ENCODE results near the gene TOPAZ1.

The TOPAZ1 gene

GRCh38 chr3:44240061-44240460 lies 1.6 kb upstream of the TOPAZ1 start:
- H3K4me1 ChIP-seq (ENCODE audit: control insufficient read depth, insufficient read depth, low read length), result no peaks in the 10 kb centered on the region
- H3K4me3 ChIP-seq (ENCODE audit: low read length), result no peak overlapping the region
- H3K27me3 ChIP-seq (ENCODE audit: control insufficient read depth, insufficient read depth, low read length), result no peaks in the 10 kb centered on the region
- no peaks in the 10 kb centered on the region for H3K36me3 ChIP-seq (ENCODE audit: control insufficient read depth, insufficient read depth, low read length)
- no peaks in the 10 kb centered on the region for H3K9me3 ChIP-seq (ENCODE audit: control insufficient read depth, insufficient read depth, low read length)
- H3K27ac ChIP-seq (ENCODE audit: low read length), result no peak overlapping the region
- no CpG with 5 or more reads among the region's 1 CpG for WGBS (ENCODE audit: insufficient coverage, insufficient read length)
- no peak for DNase-seq (ENCODE audit: low read depth, low spot score)

DNA sequence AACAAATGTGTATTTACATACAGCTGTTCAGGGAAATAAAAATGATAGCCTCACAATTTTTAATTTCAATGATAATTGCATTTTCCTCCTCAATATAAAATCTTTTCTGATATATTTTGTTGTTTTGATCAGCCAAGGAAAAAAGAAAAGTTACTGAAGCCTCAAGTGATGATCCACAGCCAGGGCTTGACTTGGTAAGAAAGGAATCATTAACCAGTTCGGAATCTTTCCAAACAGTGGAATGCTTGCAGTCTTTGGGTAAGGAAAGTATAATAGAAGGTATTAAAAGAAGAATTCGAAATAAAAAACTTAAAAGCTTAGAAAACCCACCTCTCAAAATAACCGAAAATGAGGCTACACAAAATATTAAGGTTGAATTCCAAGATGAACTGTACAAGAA lies 1.0 kb downstream of the TOPAZ1 start:
- WGBS (ENCODE audit: insufficient coverage, insufficient read length), result no CpG with 5 or more reads among the region's 3 CpGs
- H3K27me3 ChIP-seq (ENCODE audit: control insufficient read depth, insufficient read depth, low read length), result no peaks in the 10 kb centered on the region
- H3K4me3 ChIP-seq (ENCODE audit: low read length), result no peak overlapping the region
- H3K9me3 ChIP-seq (ENCODE audit: control insufficient read depth, insufficient read depth, low read length), result no peaks in the 10 kb centered on the region
- DNase-seq (ENCODE audit: low read depth, low spot score), result no peak
- no peaks in the 10 kb centered on the region for H3K36me3 ChIP-seq (ENCODE audit: control insufficient read depth, insufficient read depth, low read length)
- no peaks in the 10 kb centered on the region for H3K4me1 ChIP-seq (ENCODE audit: control insufficient read depth, insufficient read depth, low read length)
- H3K27ac ChIP-seq (ENCODE audit: low read length), result no peak overlapping the region

GRCh38 chr3:44248152-44248551 lies 6.5 kb downstream of the TOPAZ1 start:
- H3K27ac ChIP-seq (ENCODE audit: low read length), result no peak overlapping the region
- no peaks in the 10 kb centered on the region for H3K27me3 ChIP-seq (ENCODE audit: control insufficient read depth, insufficient read depth, low read length)
- H3K4me1 ChIP-seq (ENCODE audit: control insufficient read depth, insufficient read depth, low read length), result no peaks in the 10 kb centered on the region
- H3K36me3 ChIP-seq (ENCODE audit: control insufficient read depth, insufficient read depth, low read length), result no peaks in the 10 kb centered on the region
- H3K4me3 ChIP-seq (ENCODE audit: low read length), result no peak overlapping the region
- H3K9me3 ChIP-seq (ENCODE audit: control insufficient read depth, insufficient read depth, low read length), result no peaks in the 10 kb centered on the region
- WGBS (ENCODE audit: insufficient coverage, insufficient read length), result no CpG with 5 or more reads among the region's 1 CpG
- DNase-seq (ENCODE audit: low read depth, low spot score), result no peak

DNA sequence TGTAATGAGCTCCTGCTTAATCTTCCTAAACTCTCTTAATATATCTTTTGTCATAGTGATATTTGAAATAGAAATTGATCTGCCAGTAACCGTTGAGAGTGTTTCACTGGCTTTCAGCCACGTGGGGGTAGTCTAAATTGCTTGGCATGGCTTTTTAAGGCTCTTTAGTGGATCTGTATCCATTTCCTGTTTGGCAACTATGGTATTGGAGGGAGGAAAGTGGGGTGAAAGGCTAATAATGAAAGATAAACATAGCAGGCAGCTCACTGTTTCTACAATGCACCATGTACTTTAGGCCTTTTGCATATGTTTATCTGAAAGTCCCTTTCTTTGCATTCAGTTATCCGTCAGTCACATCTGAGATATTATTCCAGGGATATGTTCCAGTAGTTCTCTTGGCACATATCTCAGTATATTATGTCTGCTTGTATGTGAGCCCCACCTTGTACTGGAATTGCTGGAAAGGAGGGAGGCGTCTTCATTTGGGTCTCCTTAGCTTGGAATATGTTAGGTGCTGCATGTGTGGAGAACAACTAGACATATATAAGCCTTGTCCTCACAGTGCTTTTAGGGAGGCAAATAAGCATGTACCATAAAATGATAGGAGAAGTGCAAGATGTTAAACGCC lies 10.8 kb downstream of the TOPAZ1 start:
- H3K4me3 ChIP-seq (ENCODE audit: low read length), result no peak overlapping the region
- H3K36me3 ChIP-seq (ENCODE audit: control insufficient read depth, insufficient read depth, low read length), result no peaks in the 10 kb centered on the region
- H3K27ac ChIP-seq (ENCODE audit: low read length), result no peak overlapping the region
- WGBS (ENCODE audit: insufficient coverage, insufficient read length), result no CpG with 5 or more reads among the region's 5 CpGs
- no peaks in the 10 kb centered on the region for H3K27me3 ChIP-seq (ENCODE audit: control insufficient read depth, insufficient read depth, low read length)
- H3K4me1 ChIP-seq (ENCODE audit: control insufficient read depth, insufficient read depth, low read length), result no peaks in the 10 kb centered on the region
- no peak for DNase-seq (ENCODE audit: low read depth, low spot score)
- no peaks in the 10 kb centered on the region for H3K9me3 ChIP-seq (ENCODE audit: control insufficient read depth, insufficient read depth, low read length)

GRCh38 chr3:44259404-44259803 lies 17.7 kb downstream of the TOPAZ1 start:
- no CpG with 5 or more reads among the region's 1 CpG for WGBS (ENCODE audit: insufficient coverage, insufficient read length)
- H3K4me1 ChIP-seq (ENCODE audit: control insufficient read depth, insufficient read depth, low read length), result no peaks in the 10 kb centered on the region
- no peaks in the 10 kb centered on the region for H3K9me3 ChIP-seq (ENCODE audit: control insufficient read depth, insufficient read depth, low read length)
- H3K27ac ChIP-seq (ENCODE audit: low read length), result no peak overlapping the region
- H3K27me3 ChIP-seq (ENCODE audit: control insufficient read depth, insufficient read depth, low read length), result no peaks in the 10 kb centered on the region
- no peaks in the 10 kb centered on the region for H3K36me3 ChIP-seq (ENCODE audit: control insufficient read depth, insufficient read depth, low read length)
- DNase-seq (ENCODE audit: low read depth, low spot score), result no peak
- H3K4me3 ChIP-seq (ENCODE audit: low read length), result no peak overlapping the region

DNA sequence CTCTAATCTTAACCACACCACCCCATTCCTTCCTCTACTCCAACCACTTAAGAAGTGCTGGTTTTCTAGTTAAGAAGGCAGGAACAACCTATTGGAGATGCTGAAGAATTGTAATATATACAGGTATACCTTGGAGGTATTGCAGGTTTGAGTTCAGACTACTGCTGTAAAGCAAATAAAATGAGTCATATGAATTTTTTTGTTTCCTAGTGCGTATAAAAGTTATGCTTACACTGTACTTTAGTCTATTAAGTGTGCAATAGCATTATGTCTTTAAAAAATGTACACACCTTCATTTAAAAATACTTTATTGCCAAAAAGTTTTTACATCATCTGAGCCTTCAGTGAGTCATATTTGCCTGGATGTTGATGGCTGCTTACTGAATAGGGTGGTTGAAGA lies 22.5 kb downstream of the TOPAZ1 start:
- Histone ChIP-seq H3K36me3 (ENCODE audit: control insufficient read depth, insufficient read depth, low read length) (no peaks in the 10 kb centered on the region), H3K4me1 (ENCODE audit: control insufficient read depth, insufficient read depth, low read length) (no peaks in the 10 kb centered on the region), H3K9me3 (ENCODE audit: control insufficient read depth, insufficient read depth, low read length) (no peaks in the 10 kb centered on the region), H3K27me3 (ENCODE audit: control insufficient read depth, insufficient read depth, low read length) (no peaks in the 10 kb centered on the region), H3K27ac (ENCODE audit: low read length) (no peak overlapping the region), H3K4me3 (ENCODE audit: low read length) (no peak overlapping the region)
- WGBS (ENCODE audit: insufficient coverage, insufficient read length), result no CpG with 5 or more reads among the region's 1 CpG
- DNase-seq (ENCODE audit: low read depth, low spot score), result no peak

- no peak overlapping the region for H3K27ac ChIP-seq (ENCODE audit: low read length)
- no peaks in the 10 kb centered on the region for H3K9me3 ChIP-seq (ENCODE audit: control insufficient read depth, insufficient read depth, low read length)
- no CpG with 5 or more reads among the region's 3 CpGs for WGBS (ENCODE audit: insufficient coverage, insufficient read length)
- H3K4me1 ChIP-seq (ENCODE audit: control insufficient read depth, insufficient read depth, low read length), result no peaks in the 10 kb centered on the region
- H3K4me3 ChIP-seq (ENCODE audit: low read length), result no peak overlapping the region
- H3K27me3 ChIP-seq (ENCODE audit: control insufficient read depth, insufficient read depth, low read length), result no peaks in the 10 kb centered on the region
- no peaks in the 10 kb centered on the region for H3K36me3 ChIP-seq (ENCODE audit: control insufficient read depth, insufficient read depth, low read length)
- DNase-seq (ENCODE audit: low read depth, low spot score), result no peak
Measured at GRCh38 chr3:44265815-44266214, 24.1 kb downstream of the TOPAZ1 start.

DNA sequence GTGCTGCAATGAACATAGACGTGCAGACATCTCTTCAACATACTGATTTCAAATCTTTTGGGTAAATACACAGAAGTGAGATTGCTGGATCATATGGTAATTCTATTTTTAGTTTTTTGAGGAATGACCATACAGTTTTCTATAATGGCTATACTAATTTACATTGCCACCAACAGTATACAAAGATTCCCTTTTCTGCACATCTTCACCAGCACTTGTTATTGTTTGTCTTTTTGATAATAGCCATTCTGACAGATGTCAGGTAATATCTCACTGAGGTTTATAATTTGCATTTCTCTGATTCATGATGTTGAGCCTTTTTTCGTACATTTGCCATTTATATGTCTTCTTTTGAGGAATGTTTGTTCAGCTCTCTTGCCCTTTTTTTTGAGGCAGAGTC lies 30.5 kb downstream of the TOPAZ1 start:
- Histone ChIP-seq H3K27me3 (ENCODE audit: control insufficient read depth, insufficient read depth, low read length) (no peaks in the 10 kb centered on the region), H3K4me3 (ENCODE audit: low read length) (no peak overlapping the region), H3K36me3 (ENCODE audit: control insufficient read depth, insufficient read depth, low read length) (no peaks in the 10 kb centered on the region), H3K9me3 (ENCODE audit: control insufficient read depth, insufficient read depth, low read length) (no peaks in the 10 kb centered on the region), H3K27ac (ENCODE audit: low read length) (no peak overlapping the region), H3K4me1 (ENCODE audit: control insufficient read depth, insufficient read depth, low read length) (no peaks in the 10 kb centered on the region)
- no peak for DNase-seq (ENCODE audit: low read depth, low spot score)
- WGBS (ENCODE audit: insufficient coverage, insufficient read length), result no CpG with 5 or more reads among the region's 2 CpGs

- Histone ChIP-seq H3K4me3 (ENCODE audit: low read length) (no peak overlapping the region), H3K27me3 (ENCODE audit: control insufficient read depth, insufficient read depth, low read length) (no peaks in the 10 kb centered on the region), H3K4me1 (ENCODE audit: control insufficient read depth, insufficient read depth, low read length) (no peaks in the 10 kb centered on the region), H3K9me3 (ENCODE audit: control insufficient read depth, insufficient read depth, low read length) (no peaks in the 10 kb centered on the region), H3K36me3 (ENCODE audit: control insufficient read depth, insufficient read depth, low read length) (no peaks in the 10 kb centered on the region), H3K27ac (ENCODE audit: low read length) (no peak overlapping the region)
- no peak for DNase-seq (ENCODE audit: low read depth, low spot score)
- no CpG with 5 or more reads among the region's 1 CpG for WGBS (ENCODE audit: insufficient coverage, insufficient read length)
Measured at GRCh38 chr3:44277925-44278324, 36.2 kb downstream of the TOPAZ1 start.

DNA sequence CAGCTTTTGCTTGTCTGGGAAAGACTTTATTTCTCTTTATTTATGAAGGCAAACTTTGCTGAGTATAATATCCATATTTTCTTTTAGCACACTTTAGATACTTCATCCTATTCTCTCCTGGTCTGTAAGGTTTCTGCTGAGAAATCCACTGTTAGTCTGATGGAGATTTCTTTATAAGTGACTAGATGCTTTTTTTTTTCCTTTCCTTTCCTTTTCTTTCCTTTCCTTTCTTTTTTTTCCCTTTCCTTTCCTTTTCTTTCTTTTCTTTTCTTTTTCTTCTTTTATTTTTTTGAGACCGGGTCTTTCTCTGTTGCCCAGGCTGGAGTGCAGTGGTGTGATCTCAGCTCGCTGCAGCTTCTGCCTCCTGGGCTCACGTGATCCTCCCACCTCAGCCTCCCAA lies 38.4 kb downstream of the TOPAZ1 start:
- no peaks in the 10 kb centered on the region for H3K36me3 ChIP-seq (ENCODE audit: control insufficient read depth, insufficient read depth, low read length)
- no peak overlapping the region for H3K4me3 ChIP-seq (ENCODE audit: low read length)
- no peak overlapping the region for H3K27ac ChIP-seq (ENCODE audit: low read length)
- H3K9me3 ChIP-seq (ENCODE audit: control insufficient read depth, insufficient read depth, low read length), result no peaks in the 10 kb centered on the region
- no CpG with 5 or more reads among the region's 3 CpGs for WGBS (ENCODE audit: insufficient coverage, insufficient read length)
- no peaks in the 10 kb centered on the region for H3K27me3 ChIP-seq (ENCODE audit: control insufficient read depth, insufficient read depth, low read length)
- DNase-seq (ENCODE audit: low read depth, low spot score), result no peak
- H3K4me1 ChIP-seq (ENCODE audit: control insufficient read depth, insufficient read depth, low read length), result no peaks in the 10 kb centered on the region

- WGBS (ENCODE audit: insufficient coverage, insufficient read length), result no CpG with 5 or more reads among the region's 2 CpGs
- no peak for DNase-seq (ENCODE audit: low read depth, low spot score)
Measured at GRCh38 chr3:44280631-44281030, 38.9 kb downstream of the TOPAZ1 start.

More at GRCh38 chr3:44280631-44281030, 38.9 kb downstream of the TOPAZ1 start:
- no peaks in the 10 kb centered on the region for H3K27me3 ChIP-seq (ENCODE audit: control insufficient read depth, insufficient read depth, low read length)
- no peaks in the 10 kb centered on the region for H3K36me3 ChIP-seq (ENCODE audit: control insufficient read depth, insufficient read depth, low read length)
- no peak overlapping the region for H3K27ac ChIP-seq (ENCODE audit: low read length)
- no peaks in the 10 kb centered on the region for H3K9me3 ChIP-seq (ENCODE audit: control insufficient read depth, insufficient read depth, low read length)
- no peaks in the 10 kb centered on the region for H3K4me1 ChIP-seq (ENCODE audit: control insufficient read depth, insufficient read depth, low read length)
- no peak overlapping the region for H3K4me3 ChIP-seq (ENCODE audit: low read length)
